Activated CD4-positive, alpha-beta T cell treated with anti-CD3 and anti-CD28 coated beads for 4 hours (primary cell): ENCODE results near the gene ZNF595.
"Not testable (repeated sequence)": the region's sequence is repeated elsewhere in the genome, so short reads cannot be mapped to it uniquely, and the experiment has no call there.

Experiments used
- DNase-seq, 2 donors: peaks; one replicate each; pipeline ENCODE4 v3.0.0-alpha.2; 2020

ZNF595 gene

DNA sequence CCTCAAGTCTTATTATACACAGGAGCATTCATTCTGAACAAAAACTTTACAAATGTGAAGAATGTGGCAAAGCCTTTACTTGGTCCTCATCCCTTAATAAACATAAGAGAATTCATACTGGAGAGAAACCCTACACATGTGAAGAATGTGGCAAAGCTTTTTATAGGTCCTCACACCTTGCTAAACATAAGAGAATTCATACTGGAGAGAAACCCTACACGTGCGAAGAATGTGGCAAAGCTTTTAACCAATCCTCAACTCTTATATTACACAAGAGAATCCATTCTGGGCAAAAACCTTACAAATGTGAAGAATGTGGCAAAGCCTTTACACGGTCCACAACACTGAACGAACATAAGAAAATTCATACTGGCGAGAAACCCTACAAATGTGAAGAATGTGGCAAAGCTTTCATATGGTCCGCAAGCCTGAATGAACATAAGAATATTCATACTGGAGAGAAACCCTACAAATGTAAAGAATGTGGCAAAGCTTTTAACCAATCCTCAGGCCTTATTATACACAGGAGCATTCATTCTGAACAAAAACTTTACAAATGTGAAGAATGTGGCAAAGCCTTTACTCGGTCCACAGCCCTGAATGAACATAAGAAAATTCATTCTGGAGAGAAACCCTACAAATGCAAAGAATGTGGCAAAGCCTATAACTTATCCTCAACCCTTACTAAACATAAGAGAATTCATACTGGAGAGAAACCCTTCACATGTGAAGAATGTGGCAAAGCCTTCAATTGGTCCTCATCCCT lies 33.6 kb downstream of the ZNF595 start:
- DNase-seq: not testable (repeated sequence)

DNA sequence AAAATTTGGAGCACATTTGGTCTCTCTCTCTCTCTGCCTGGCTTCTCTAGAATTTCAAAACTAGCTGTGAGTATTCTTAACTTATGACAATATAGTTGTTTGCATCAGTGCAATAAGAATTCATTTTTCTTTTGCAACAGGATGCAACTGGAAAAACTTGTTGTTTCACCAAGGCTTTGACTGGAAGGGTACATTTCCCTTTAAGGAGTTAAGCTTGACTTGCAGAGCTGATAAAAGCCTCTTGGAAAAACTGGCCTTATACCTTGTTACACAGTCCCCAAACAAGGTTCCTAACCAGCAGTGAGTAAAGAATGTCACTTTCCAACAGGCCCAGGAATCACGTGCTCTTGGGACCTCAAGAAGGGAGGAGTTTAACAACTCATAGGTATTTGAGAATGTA lies 45.3 kb downstream of the ZNF595 start:
- DNase-seq: no peak

DNA sequence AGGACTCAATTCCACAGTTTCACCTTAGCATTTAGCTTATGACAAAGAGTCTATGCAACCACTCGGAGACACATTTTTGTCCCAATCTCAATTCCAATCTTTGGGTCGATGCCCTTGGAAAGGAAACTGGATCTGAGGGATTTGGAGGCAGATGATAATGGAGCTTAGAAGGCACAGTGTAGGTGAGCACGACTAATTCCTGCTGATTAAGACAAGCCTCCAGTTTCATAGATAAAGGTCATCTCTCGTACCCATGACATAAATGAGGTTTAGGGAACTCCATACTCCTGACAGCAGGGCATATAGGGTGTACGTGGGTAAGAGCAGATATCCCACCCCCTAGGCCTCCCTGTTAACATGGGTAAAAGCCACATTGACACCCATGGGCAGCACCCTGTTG lies 46.7 kb downstream of the ZNF595 start:
- DNase-seq: no peak

DNA sequence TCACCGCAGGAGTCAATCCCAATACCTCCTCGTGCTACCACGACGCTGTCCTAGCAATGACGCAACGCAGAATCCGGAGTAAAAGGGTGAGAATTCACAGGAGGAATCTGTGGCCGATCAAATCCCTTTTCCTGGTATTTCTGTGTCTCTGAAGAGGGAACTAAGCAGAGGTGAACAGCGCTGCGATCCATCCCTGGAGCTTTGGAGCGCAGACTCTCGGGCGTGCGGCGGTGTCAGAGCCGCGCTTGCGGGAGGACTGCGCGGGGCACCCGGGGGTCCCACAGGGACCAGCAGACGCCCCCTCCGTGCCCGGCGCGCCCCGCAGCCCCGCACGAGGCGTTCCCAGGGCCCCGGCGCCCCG lies 53.9 kb downstream of the ZNF595 start:
- DNase-seq: no peak

DNA sequence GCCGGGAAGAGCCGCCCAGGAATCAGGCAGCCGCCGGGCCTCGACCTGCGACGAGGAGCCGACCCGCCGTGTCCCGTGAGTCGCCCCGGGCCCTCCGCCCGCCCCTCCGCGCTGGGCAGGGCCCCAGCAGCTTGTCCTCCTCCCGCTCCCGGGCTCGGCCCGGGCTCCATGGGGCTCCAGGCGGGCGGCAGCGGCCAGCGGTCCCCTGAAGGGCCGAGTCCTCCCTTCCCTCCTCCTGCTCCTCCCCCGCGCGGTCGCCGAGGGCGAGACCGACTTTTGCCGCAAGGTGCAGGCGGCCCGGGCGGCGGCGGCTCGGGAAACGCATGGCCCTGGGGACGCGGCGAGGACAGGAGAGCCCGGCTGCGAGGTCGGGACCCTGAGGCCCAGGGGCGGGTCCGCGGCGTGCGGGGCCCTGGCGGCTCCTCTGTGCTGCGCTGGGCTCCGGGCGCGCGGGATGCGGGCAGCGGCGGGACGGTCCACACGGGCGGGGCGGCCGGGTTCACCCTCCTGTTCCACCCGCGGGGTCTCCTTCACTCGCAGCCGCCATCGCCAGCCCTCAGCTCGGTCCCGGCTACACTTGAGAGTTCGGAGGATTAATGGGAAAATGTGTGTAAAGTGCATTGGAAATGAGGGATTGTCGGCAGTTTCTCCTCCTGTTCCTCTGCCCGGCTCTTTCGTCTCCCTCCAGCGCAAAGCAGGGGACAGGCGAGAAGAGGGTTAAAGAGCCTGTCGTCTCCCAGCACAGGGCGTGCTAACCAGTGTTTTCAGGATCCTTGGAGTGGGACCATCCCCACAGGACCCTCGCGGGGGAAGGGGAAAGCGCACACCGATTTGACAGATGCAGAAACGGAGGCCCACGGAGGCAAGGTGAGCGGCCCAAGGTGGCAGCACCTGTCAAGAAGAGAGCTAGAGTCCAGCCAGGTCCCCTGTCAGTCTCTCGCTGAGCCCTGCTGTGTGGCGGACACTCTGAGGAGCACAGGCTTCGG lies 54.6 kb downstream of the ZNF595 start:
- no peak for DNase-seq

DNA sequence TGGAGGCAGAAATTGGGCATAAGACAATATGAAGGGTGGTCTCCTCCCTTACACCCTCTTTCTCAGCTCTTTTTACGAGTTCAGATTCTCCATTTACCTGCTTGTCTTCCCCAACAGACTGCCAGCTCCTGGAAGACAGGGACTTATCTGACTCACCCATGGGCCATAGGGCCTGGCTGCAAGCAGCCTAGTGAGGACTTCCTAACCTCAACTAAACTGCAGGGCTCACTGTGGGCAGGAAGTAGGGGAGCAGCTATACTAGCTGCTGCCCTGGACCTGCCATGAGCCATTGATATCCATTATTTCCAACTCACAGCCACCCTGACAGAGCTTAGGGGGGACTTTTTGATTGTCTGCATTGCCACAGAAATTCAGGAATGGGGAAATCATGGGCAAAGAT lies 59.6 kb downstream of the ZNF595 start:
- DNase-seq: no peak

DNA sequence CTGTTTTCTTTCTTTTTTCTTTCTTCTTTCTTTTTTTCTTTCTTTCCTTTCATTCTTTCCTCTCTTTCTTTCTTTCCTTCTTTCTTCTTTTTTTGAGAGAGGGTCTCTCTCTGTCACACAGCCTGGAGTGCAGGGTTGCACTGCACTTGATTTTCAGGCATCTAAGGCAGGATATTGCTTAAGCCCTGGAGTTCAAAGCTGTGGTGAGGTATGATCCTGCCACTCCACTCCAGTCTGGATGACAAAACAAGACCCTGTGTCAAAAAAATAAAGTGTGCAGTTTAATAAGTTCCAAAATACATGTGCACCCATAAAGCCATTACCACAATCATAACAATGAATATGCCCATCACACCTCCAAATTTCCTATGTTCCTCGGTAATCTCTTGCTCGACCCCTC lies 60.6 kb downstream of the ZNF595 start:
- no peak for DNase-seq

DNA sequence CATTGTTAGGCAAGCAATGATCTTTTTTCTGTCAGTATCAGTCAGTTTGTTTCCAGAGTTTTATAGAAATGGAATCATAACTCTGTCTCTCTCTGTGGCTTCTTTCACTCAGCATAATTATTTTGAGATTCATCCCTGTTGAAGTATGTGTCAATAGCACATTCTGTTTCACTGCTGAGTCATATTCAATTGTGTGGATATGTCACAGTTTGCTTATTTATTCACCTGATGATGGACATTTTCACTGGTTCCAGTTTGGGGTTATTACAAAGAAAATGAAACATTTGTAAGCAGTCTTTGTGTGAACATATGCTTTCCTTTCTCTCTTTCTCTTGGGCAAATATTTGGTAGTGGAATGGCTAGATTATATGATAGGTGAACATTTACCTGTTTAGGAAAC lies 61.0 kb downstream of the ZNF595 start:
- no peak for DNase-seq

DNA sequence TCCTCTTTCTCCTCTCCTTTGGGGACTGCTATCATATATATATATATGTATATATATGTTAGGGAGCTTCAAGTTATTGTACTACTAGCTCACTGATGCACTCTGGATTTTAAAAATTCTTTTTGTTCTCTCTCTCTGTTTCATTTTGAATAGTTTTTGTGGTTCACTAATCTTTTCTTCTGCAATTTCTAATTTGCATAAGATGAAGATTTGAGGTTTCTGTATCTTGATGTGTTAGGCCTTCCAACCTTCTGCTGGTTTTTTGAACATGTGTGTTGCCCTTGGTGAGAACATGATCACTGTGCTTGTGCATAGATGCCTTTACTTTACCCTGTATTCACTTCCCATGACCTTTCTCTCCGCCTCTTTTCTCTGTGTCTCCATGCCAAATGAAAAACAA lies 63.4 kb downstream of the ZNF595 start:
- DNase-seq: no peak

DNA sequence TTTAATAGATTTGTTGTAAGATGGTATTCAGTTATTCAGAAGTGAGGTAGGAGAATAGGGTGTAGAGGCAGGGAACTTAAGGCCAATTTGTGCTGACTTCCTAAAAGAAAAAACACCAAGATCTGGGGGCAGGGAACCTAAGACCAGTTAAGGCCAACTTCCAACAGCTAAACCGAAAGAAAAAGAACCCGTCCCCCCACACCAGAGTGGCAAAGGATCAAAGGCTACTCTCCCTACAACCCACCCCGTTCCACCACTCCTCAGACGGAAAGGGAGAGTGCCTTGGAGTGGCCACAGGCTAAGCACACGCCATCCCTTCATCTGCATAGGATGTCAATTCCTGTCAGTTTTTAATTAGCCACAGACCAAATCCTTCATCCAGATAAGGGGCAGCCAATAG lies 67.5 kb downstream of the ZNF595 start:
- no peak for DNase-seq

DNA sequence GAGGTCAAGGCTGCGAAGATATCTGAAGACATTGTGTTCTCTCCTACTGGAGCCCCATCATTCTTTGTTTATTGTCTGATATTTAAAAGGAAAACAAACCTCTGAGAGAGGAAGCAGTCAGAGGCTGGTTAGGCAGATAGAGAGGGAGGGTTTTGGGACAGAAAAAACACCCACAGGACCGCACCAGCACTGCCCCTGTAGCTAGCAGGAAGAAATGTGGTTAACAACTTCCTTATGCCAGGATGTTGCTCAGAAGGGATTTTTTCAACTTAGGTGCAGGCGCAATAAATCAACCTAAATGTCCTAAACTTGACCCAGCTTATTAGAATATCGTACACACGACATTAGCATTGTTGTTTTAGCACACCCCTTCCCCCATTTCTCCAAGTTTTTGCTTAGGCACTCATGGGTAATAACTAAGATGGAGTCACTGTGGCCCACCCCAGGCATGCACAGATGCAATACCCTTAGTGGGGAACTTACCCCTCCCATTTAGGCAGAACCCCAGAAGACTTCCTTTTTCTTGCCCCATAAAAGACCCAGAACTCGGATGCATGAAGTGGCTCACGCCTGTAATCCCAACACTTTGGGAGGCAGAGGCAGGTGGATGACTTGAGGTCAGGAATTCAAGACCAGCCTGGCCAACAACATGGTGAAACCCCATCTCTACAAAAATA lies 68.4 kb downstream of the ZNF595 start:
- DNase-seq: peak in 1 of 2 donors; percentile 7

DNA sequence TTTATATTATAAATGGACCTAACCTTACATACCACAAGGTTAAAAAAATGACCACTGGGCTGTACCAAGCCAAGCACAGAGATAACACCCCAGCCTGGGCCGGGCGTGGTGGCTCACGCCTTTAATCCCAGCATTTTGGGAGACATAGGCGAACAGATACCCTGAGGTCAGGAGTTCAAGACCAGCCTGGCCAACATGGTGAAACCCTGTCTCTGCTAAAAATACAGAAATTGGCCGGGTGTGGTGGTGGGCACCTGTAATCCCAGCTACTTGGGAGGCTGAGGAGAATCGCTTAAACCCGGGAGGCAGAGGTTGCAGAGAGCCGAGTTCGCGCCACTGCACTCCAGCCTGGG lies 70.8 kb downstream of the ZNF595 start:
- not testable (repeated sequence) for DNase-seq

DNA sequence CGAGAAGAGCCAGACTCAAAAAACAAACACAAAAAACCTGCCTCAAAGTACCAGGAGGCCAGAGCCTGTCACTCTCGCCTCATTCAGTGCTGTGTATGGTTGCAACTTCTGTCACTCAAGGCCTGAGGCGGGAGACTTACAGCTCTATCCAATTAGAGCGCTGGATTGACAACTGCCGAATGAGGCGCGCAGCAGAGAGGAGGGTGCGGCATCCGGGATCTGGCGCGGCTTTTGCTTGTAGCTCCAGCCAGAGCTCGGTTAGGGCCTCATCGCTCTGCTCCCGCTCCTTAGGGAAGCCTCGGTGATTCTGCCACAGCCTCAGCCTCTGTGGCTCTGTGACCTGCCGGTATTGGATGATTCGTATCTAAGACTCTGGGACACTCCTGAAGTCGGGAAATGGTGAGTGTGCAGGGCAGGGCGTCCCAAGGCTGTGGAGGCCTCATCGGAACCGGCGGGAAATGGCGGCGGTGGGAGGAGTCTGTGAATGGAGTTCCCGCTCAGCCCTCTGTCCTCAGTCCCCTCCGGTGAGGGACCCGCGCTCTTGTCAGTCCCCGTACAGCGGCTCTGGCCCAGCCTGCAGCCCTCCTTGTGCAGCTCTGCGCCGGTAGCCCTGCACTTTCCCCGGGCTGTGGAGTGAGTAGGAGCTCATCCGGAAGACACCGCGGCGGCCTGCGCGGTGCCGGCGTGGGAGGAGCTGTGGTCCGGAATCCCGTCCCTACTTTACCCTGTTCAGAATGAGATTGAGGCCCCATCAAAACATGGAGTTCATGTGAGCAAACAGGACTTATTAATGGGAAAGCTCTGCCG lies 71.4 kb downstream of the ZNF595 start, which contains the start of gene ZNF718:
Gene ZNF718, plus strand, starts transcription at position 227 of the 807 bp plus-strand sequence. Its CDS starts 170 bp downstream, at position 397.
- peak; percentile 77 to 92 for DNase-seq

DNA sequence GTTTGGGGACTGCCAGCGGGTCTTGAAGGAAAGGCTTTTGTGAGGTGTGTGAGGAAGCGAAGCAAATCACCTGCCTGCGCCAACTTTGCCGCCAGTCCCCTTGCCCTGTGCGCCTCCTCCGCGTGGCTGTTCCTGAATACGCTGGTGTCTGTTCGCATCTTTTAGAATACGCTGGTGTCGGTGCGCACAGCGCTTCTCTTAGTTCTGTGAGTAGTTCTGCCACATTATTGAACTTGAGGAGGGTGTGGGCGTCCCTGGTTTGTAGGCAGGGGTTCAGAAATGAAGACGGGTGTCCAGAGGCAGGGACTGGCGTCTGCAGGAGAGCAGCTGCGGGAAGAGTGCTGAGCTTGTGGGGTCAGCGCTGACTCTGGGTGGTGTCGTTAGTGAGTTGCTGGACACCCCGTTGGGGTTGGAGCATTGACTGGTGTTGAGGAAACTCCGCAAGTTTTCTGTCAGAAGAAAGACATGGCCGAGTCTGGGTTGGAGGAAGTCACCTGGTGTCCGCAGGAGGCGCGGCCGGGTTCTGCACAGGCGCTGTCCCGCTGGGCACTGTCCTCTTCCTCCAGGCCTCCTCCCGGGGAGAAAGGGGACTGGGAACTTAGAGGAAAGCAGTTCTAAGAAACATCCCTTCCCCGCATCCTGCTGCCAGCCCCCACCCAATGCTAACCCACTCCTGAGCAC lies 72.1 kb downstream of the ZNF595 start:
- DNase-seq: peak; percentile 19 to 47

DNA sequence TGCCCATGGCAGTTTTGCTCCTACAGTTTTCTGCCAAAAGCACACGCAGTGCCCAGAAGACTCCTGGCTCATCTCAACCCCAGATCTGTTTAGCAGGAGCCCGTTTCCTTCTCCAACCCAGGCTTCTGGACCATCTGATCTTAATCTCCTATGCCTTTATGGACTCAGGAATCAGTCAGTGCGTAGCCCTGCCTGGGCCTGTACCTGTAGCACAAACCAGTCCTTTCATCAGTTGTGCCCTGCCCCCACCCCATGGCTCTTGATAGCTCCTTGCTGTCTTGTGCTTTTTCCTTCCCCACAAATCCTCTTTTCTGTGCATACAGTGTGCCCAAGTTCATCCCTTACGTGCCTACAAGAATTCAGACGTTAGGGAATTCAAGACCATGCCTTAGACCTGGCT lies 72.7 kb downstream of the ZNF595 start:
- no peak for DNase-seq

DNA sequence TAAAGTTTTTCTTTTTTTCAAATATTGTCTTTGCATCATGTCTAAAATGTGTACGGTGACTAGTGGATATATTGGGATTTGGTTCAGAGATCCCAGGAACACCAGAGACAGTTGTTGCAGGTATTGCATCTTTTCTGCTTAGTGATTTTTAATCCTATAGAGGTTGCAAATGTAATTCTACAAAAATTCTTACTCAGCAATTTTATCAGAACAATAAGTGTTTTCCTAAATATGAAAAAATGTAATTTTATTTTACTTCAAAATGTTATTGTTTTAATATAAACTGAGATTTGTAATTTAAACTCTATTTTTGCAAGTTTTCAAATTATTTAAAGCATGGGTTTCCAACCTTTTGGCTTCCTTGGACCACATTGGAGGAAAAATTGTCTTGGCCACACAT lies 79.4 kb downstream of the ZNF595 start:
- DNase-seq: no peak
